Activated CD8-positive, alpha-beta memory T cell treated with anti-CD3 and anti-CD28 coated beads for 1 hour (primary cell): ENCODE data around the gene SELENOO.

Experiments
- DNase-seq, 2 donors: peaks; one replicate each; pipeline ENCODE4 v3.0.0-alpha.2; 2020; ENCODE audit warnings: low read depth in 1 of 2; ENCODE audit errors: extremely low read depth in 1 of 2

SELENOO gene

DNA sequence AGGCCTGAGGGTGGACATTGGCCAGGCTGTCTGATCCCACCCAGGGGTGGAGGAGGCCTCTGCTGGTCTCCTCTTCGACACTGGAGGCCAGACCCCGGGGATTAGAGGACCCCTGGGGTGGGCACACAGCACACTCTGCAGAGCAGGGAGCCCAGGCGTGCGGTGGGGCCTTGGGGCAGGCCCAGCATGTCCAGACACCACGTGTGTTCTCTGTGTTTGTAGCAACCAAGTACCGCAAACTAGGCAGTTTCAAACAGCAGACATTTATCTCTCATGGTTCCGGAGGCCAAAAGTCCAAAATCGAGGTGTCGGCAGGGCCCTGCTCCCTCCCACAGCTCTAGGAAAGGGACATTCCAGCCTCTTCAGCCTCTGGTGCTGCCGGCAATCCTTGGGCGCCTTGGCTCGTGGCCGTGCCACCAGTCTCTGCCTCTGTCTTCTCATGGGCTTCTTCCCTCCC is 28.8 kb upstream of the SELENOO start:
- DNase-seq, result no peak

DNA sequence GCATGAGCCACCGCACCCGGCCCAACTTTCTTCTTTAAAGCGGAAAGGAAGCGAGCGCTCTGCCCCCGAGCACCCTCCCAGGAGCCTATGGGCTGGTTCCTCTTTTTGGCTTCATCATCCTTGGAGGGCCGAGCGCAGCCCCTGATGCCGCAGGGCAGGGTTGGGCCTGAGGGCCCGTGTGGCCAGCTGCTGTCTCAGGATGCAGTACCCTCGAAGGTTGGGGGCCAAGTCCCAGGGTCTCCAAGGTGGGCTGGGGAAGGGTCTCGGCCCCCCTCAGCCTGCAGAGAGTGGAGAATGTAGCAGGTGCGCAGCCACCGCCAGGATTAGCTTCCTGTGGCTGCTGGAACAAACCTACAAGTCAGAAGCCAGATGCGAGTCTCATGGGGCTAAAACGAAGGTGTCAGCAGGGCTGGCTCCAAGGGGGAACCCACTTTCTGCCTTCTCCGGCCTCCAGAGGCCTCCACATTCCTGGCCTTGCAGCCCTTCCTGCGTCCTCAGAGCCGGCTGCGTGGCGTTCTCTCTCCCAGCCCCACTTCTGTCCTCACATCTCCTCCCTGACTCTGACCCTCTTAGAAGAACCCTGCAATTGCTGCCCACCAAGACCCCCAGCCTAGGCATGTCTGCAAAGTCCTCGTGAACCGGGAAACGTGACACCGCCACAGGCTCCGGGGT is 27.4 kb upstream of the SELENOO start:
- no peak for DNase-seq

DNA sequence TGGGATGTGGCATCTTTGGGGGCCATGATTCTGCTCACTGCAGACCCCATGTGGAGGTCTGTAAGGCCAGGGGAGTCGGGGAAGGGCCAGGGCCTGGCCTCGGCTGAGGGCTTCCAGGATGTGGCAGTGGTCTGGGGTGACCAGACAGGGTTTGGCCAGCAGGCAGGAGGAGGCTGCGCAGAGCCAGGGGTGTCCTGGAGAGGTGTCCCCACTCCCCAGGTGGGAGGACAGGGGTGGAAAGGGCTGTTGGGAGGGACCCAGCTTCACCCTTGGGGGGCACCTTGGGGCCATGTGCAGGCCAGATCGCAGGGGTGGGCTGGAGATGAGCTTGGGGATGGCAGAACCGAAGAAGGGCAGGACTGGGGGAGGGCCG is 26.8 kb upstream of the SELENOO start:
- DNase-seq, result no peak

DNA sequence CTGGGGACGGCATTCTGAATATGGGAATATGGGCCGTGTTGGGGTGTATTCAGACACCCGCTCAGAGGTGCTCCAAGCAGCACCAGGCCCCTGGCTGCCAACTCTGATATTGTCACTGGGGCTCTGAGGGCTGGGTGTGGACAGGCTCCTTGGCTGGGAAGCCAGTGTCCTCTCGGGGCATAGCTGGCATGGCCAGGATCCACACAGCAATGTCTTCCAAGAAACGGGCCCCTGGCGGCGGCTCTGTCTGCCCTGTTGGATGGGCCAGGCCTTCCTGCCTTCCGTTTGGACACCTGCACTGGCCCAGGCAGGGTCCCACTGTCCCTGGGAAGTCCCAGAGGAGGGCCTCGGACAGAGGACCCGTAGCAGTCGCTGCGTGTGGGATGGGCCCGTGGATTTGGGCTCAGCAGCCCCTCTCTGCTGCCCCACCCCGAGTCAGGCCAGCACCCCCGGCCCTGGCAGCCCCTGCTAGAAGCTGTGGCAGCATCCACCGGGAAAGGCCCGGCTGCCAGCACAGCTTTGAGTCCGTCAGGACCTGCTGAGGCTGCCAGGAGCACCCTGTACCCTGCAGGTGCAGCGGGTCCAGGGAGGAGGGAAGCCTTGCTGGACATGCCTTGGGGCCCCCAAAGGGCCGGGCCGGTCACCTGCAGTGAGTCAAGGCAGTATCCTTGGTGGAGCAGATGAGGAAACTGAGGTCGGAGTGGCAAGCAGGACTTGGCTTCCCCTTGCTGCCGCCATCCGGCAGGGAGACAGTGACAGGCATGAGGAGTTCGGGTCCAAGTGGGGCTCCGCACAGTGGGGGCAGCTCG is 26.2 kb upstream of the SELENOO start:
- DNase-seq, result no peak

DNA sequence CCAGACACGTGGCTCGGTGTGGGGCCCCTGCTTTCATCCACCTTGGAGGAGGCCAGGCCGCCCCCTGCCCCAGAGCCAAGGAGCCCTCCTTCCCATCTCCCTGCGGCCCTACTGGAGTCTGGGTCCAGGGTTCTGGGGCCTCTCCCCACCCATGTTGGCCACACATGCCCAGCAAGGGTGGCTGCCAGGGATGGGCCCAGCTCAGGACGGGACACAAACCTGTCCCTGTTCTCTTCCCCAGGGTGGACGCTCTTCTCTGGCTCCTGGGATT is 25.7 kb upstream of the SELENOO start:
- DNase-seq, result no peak

DNA sequence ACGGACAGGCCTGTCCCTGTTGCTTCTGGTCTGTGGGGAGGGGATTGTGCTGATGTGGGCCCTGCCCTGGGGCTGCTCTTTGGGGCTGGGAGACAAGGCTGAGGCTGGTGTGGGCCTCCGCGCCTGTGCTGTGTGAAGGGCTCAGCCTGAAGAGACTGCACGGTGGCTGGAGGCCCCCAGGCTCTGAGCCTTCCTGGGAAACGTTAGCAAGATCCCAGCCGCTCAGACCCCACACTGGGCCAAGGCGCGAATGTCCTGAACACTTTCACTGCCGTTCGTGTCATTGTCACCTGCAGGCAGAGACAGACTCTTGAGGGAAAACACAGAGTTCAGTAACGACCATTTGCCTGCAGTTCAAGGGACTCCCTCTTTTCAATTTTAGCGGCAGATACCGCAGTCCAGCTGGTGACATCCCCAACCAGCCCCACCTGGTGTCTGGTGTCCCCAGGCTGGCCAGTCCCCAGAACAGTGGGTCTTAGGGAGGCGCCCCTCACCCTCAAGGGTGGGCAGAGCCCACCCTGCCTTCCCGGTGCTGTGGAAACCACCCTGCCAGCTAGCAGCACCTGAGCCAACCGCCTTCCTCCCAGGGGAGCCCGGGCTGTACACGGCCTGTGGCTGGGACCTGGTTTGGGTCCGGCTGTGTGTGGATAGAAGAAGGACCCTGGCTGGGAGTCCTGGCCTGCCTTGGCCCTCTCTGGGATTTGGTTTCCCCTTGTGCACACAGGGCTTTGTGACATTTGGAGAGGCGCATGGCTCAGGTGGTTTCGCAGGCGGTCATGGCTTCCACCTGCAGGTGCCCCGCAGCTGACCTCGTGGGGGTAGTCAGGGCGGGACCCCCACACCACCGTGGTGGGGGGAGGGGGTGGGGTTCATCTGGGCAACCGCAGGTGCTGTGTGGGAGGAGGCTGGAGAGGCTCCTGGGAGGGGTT is 24.6 kb upstream of the SELENOO start:
- no peak for DNase-seq

DNA sequence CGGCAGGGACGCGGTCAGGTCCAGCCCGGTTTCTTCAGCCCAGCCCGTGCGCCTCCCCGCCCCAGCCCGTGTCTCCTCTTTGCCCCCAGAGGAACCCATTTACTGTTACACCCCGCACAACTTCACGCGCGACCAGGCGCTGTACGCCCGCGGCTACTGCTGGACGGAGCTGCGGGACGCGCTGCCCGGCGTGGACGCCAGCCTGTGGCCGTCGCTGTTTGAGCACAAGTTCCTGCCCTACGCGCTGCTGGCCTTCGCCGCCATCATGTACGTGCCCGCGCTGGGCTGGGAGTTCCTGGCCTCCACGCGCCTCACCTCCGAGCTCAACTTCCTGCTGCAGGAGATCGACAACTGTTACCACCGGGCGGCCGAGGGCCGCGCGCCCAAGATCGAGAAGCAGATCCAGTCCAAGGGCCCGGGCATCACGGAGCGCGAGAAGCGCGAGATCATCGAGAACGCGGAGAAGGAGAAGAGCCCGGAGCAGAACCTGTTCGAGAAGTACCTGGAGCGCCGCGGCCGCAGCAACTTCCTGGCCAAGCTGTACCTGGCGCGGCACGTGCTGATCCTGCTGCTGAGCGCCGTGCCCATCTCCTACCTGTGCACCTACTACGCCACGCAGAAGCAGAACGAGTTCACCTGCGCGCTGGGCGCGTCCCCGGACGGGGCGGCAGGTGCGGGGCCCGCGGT is 23.8 kb upstream of the SELENOO start:
- no peak for DNase-seq

DNA sequence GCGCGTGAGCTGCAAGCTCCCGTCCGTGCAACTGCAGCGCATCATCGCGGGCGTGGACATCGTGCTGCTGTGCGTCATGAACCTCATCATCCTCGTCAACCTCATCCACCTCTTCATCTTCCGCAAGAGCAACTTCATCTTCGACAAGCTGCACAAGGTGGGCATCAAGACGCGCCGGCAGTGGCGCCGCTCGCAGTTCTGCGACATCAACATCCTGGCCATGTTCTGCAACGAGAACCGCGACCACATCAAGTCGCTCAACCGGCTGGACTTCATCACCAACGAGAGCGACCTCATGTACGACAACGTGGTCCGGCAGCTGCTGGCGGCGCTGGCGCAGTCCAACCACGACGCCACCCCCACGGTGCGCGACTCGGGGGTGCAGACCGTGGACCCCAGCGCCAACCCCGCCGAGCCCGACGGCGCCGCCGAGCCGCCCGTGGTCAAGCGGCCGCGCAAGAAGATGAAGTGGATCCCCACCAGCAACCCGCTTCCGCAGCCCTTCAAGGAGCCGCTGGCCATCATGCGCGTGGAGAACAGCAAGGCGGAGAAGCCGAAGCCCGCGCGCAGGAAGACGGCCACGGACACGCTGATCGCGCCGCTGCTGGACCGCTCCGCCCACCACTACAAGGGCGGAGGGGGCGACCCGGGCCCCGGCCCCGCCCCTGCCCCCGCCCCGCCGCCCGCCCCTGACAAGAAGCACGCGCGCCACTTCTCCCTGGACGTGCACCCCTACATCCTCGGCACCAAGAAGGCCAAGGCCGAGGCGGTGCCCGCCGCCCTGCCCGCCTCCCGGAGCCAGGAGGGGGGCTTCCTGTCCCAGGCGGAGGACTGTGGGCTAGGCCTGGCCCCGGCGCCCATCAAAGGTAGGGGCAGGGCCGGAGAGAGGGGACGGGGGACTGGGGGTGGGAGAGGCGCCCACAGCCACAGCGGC is 23.0 kb upstream of the SELENOO start:
- no peak for DNase-seq

DNA sequence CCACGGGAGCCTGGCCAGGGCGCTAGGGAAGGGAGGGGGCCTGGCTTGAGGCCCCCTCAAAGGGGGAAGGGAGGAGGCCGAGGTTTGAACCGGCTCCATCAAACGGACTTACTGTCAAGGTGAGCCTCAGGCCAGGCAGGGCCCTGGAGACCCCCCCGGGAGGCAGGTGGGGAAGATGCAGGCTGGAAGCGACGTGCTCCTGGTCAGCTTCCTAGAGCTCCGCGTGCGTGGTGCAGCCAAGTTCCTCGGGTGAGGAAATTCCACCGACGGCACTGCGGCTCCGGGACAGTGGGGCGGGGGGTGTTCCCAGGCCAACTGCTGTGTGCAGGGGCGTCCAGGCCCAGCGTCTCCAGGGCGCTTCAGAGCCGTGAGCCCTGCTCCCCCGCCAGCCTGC is 22.3 kb upstream of the SELENOO start:
- DNase-seq, result no peak

DNA sequence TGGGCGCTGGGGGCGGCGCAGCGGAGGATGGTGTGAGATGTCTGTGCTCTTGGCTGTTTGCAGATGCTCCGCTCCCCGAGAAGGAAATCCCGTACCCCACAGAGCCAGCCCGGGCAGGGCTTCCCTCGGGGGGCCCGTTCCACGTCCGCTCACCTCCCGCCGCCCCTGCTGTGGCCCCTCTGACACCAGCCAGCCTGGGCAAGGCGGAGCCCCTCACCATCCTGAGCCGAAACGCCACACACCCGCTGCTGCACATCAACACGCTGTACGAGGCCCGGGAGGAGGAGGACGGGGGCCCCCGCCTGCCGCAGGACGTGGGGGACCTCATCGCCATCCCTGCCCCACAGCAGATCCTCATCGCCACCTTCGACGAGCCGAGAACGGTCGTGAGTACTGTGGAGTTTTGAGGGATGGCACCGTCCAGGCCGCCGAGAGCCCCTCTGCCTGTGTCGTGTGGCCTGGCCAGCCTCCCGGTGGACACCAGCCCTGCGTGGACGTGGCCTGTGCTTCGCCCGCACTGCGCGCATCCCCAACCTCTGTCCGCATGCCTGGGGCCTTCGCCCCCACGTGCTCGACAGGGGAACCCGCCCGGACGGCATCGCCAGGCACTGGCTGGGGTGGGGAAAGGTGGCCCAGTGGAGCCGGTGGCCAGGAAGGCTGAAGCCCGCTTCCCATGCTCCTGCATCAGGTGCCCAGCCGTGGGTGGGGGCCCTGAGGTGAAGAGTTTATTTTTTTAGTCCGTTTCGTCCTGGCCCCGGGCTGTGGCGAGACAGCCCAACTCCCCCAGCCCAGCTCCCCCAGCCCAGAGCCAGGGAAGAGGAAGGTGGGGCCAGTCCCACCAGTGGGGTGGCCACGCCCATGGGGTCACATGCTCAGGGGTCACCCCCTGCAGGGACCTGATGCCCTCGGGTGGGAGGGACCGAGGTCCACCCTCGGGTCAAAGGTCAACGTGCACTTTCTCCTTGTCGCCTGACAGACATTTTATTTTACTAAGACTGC is 21.6 kb upstream of the SELENOO start:
- no peak for DNase-seq

DNA sequence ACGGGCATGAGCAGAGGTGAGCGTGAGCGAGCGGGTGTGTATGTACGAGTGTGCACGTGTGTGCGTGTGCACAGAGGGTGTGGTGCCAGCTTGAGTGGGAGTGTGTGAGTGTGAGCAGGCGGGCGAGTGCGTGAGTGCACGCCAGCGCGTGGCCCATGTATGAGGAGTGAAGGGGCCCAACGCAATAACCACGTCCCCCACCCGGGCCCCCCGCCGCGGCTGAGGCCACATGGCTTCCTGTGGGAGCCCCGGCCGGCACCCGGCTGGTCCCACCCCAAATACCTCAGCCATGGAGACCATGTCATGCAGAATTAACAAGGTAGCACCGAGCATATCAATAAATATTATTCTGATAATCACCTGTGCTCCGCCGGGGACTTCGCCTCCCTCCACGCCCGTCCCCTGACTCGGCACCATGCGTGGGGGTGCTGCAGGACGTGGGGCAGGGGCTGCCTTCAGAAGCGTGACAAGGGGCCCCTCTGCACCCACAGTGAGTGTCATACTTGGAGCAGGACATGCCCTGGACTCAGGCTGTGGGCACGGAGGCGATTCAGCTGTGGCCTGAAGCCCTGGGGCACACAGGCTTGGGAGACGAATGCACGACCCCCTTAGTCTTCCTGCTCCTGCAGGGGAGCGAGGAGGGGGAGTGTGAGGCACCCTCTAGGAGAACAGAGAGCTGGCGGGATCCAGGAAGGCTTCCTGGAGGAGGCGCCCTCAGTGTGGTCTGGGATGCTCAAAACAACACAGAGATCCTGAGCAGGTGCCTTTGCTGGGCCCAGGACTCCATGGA is 20.7 kb upstream of the SELENOO start:
- DNase-seq, result no peak

DNA sequence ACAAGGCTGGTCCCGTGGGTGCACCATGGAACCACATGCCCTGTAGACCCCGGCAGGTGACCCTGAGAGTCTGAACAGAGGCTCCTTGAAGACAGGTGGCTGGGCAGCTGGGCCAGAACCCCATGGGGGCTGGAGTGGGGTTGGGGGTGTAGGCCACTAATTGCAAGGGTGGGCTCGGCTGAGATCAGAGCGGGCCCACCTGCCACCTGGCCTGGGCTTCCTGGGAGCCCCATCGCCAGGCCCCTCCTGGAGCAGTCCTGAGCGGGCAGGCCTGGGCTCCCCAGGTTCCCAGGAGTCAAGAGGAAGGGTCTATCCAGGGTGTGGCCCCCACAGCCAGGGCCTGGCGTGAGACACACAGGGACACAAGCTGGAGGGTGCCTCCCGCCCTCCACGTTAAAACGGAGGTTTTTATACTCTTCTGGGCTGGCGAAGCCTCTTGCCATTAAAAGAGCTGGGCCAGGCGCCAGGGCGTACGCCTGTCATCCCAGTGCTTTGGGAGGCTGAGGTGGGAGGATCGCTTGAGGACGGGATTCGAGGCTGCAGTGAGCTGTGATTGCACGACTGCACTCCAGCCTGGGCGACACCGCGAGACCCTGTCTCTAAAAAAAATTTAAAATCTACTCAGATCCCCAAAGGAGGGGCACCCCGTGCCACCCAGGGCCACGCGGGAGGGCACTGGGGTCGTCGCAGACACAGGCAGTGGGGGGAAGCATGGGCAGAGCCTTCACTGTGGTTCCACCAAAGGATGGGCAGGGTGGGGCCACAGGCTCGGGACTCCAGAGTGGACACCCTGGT is 19.9 kb upstream of the SELENOO start:
- DNase-seq, result no peak

DNA sequence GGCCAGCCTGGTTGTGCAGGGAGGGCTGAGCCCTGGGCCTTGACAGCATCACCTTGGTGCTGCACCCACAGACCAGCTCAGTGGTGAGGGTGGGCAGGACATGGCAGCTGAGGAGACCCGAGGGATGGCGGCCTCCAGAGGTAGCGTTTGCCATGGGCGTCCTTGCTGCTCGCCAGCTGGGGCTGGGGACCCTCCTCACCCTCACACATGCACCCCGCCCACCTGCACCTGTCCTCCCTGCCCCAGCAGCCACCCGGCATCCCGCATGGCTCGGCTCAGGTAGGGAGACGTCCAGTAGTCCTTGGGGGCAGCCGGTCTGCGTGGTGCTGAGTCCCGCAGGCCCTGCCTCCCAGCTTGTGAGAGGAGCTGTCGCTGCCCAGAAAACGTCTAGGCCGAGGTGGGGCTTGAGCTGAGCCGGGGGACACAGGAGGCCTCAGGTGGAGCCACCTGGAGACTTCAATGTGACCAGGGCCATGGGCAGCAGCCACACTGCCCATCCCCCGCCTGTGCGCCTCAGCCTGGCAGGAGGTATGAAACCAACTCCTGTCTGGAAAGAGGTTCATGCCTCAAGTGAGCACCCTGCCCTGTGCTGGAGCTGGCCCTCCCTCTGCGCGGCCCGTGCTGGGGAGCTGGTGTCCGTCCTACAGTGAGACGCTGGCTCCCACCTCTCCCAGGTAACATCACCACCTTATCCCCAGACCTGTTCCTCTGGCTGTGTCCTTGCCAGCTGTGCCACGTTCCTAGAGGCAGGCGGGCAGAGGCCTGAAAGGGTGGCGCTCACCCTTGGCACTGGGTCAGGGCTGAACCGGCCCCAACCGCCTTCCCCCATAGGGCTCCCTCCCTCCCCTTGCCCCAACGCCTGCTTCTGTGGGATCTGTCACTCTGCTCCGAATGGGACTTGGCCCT is 18.4 kb upstream of the SELENOO start:
- no peak for DNase-seq

DNA sequence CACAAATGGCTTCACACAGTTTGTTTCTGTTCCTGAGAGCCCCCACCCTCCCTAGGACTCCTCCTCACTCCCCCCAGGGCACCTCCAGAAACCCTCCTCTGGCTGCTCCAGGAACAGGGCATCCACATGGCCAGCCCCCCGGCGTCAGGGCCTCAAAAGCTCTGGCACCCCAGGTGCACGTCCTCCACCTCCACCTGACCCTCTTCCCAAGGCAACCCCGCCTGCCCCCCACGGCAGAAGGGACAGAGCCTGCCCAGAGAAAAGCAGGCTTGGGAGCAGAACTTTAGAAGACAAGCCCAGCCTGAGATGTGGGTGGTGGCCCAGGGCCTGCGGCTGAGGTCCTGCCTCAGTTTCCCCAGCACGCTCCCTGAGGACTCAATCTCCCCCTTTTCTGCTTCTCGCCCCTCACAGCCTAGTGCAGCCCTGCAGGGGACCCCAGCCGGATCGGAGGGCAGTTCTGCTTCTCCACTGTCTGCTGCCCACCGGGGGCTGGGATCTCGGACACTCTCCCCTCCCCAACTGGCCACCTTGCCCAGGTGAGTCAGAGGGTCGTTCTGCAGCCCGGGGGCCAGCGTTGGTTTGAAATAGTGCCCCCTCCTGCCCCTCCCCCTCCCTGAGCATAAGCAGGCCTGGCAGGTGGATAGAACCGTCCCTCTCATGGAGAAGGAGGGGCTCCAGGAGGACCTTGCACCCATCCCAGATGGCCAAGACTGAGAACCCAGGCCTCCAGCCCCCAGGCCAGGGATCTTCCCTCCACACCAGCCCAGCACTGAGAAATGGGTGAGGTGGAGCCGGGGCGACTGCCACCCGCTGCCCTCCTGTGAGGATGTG is 17.5 kb upstream of the SELENOO start:
- DNase-seq, result no peak
